ENCODE measurements around the gene NSUN3.

DNA sequence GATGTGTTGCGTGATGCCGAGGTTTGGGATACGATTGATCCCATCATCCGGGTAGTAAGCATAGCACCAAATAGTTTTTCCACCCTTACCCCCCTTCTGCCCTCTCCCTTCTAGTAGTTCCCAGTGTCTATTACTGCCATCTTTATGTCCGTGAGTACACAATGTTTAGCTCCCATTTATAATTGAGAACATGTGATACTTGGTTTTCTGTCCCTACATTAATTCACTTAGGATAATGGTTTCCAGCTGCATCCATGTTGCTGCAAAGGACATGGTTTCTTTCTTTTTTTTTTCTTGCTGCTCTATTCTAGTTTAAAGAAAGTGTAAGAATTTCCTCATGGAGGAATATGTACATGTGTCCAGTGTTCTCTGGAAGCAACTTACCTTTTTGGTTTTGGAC is 51.8 kb downstream of the NSUN3 start:
- TF ChIP-seq, protein P1, sequence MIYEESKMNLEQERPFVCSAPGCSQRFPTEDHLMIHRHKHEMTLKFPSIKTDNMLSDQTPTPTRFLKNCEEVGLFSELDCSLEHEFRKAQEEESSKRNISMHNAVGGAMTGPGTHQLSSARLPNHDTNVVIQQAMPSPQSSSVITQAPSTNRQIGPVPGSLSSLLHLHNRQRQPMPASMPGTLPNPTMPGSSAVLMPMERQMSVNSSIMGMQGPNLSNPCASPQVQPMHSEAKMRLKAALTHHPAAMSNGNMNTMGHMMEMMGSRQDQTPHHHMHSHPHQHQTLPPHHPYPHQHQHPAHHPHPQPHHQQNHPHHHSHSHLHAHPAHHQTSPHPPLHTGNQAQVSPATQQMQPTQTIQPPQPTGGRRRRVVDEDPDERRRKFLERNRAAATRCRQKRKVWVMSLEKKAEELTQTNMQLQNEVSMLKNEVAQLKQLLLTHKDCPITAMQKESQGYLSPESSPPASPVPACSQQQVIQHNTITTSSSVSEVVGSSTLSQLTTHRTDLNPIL (CRISPR knock-in tag; IDR thresholded peaks at IDR 0.05; ENCODE audit: low read depth) = no peak
- TF ChIP-seq ESRRG (CRISPR knock-in tag; IDR thresholded peaks at IDR 0.05) (no peak), PPARA (CRISPR knock-in tag; IDR thresholded peaks at IDR 0.05; ENCODE audit: borderline replicate concordance) (no peak), ZNF8 (CRISPR knock-in tag; IDR thresholded peaks at IDR 0.05) (no peak), ZNF70 (CRISPR knock-in tag; IDR thresholded peaks at IDR 0.05) (no peak)
- TF ChIP-seq, protein P2, sequence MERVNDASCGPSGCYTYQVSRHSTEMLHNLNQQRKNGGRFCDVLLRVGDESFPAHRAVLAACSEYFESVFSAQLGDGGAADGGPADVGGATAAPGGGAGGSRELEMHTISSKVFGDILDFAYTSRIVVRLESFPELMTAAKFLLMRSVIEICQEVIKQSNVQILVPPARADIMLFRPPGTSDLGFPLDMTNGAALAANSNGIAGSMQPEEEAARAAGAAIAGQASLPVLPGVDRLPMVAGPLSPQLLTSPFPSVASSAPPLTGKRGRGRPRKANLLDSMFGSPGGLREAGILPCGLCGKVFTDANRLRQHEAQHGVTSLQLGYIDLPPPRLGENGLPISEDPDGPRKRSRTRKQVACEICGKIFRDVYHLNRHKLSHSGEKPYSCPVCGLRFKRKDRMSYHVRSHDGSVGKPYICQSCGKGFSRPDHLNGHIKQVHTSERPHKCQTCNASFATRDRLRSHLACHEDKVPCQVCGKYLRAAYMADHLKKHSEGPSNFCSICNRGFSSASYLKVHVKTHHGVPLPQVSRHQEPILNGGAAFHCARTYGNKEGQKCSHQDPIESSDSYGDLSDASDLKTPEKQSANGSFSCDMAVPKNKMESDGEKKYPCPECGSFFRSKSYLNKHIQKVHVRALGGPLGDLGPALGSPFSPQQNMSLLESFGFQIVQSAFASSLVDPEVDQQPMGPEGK (CRISPR knock-in tag; IDR thresholded peaks at IDR 0.05; ENCODE audit: borderline replicate concordance) = no peak
